Cardiac fibroblast (primary cell): Measurements from ENCODE around the gene PTPRD.

ENCODE experiments used
- DNase-seq, 2 donors: peaks; one replicate each; pipeline versions ENCODE4 v3.0.0 to v3.0.0-alpha.2; 2010; ENCODE audit warnings: low read depth in 2 of 2
- H3K4me3 ChIP-seq, 2 donors: replicated peaks in 1 of 2; 1 replicate in 1 of 2; 2 replicates in 1 of 2; pipeline ENCODE4 v1.5.1; 2011; ENCODE audit warnings: low read depth in 2 of 2, low read length in 2 of 2, mild to moderate bottlenecking in 2 of 2, moderate library complexity in 1 of 2
- CTCF ChIP-seq: IDR thresholded peaks from one replicate; pipeline ENCODE4 v1.5.1; 2011; ENCODE audit warnings: low read depth, mild to moderate bottlenecking, low read length, inconsistent platforms

PTPRD gene

GRCh38 chr9:8832955-8833354 lies 1779.8 kb downstream of the PTPRD start:
- no peak for TF ChIP-seq CTCF
- DNase-seq = no peak
- H3K4me3 ChIP-seq = no peak overlapping the region

- no peak overlapping the region for H3K4me3 ChIP-seq
- DNase-seq = no peak
- no peak for TF ChIP-seq CTCF
Measured at GRCh38 chr9:8832386-8832785, 1780.4 kb downstream of the PTPRD start.

GRCh38 chr9:8831568-8831967 lies 1781.2 kb downstream of the PTPRD start:
- DNase-seq = no peak
- TF ChIP-seq CTCF = no peak
- H3K4me3 ChIP-seq = no peak overlapping the region

GRCh38 chr9:8826281-8826680 lies 1786.5 kb downstream of the PTPRD start:
- DNase-seq = peak in 1 of 2 donors; percentile 9
- TF ChIP-seq CTCF = no peak
- no peak overlapping the region for H3K4me3 ChIP-seq

GRCh38 chr9:8825585-8826147 lies 1787.1 kb downstream of the PTPRD start:
- DNase-seq = no peak
- no peak for TF ChIP-seq CTCF
- no peak overlapping the region for H3K4me3 ChIP-seq

GRCh38 chr9:8823131-8823895 lies 1789.5 kb downstream of the PTPRD start:
- TF ChIP-seq CTCF = no peak
- DNase-seq = no peak
- no peak overlapping the region for H3K4me3 ChIP-seq
